Stimulated activated CD8-positive, alpha-beta memory T cell treated with anti-CD3 and anti-CD28 coated beads, Interleukin-7, amount 100 ng/mL, for 24 hours (primary cell): ENCODE data around the gene PPP6C.
A peak's percentile ranks its signal among the peaks of the same experiment; 100 is the strongest.
"Not testable (repeated sequence)": the region's sequence is repeated elsewhere in the genome, so short reads cannot be mapped to it uniquely, and the experiment has no call there.

Experiments used
- DNase-seq: peaks from one replicate; pipeline ENCODE4 v3.0.0-alpha.2; 2020; ENCODE audit warnings: low read depth

PPP6C gene

GRCh38 chr9:125141751-125142150 is 47.9 kb downstream of the PPP6C start:
- no peak for DNase-seq

GRCh38 chr9:125141251-125141650 is 48.4 kb downstream of the PPP6C start:
- DNase-seq, result no peak

GRCh38 chr9:125140576-125140975 is 49.0 kb downstream of the PPP6C start:
- no peak for DNase-seq

- no peak for DNase-seq
Observed at GRCh38 chr9:125137200-125137599, 52.4 kb downstream of the PPP6C start.

GRCh38 chr9:125134976-125135375 is 54.6 kb downstream of the PPP6C start:
- no peak for DNase-seq

- DNase-seq, result no peak
Observed at GRCh38 chr9:125133403-125134329, 55.9 kb downstream of the PPP6C start.

- DNase-seq, result no peak
Observed at GRCh38 chr9:125131778-125132177, 57.8 kb downstream of the PPP6C start.

- peak; percentile 55 for DNase-seq
Observed at GRCh38 chr9:125126019-125126746, 63.4 kb downstream of the PPP6C start.

GRCh38 chr9:125125523-125125922 is 64.1 kb downstream of the PPP6C start:
- DNase-seq, result no peak

- no peak for DNase-seq
Observed at GRCh38 chr9:125121146-125121545, 68.5 kb downstream of the PPP6C start.

GRCh38 chr9:125119643-125120286 is 69.8 kb downstream of the PPP6C start:
- no peak for DNase-seq

GRCh38 chr9:125118696-125119095 is 70.9 kb downstream of the PPP6C start:
- not testable (repeated sequence) for DNase-seq

GRCh38 chr9:125114503-125114902 is 75.1 kb downstream of the PPP6C start:
- DNase-seq, result not testable (repeated sequence)

- DNase-seq, result no peak
Observed at GRCh38 chr9:125110464-125110863, 79.1 kb downstream of the PPP6C start.

GRCh38 chr9:125108541-125108940 is 81.1 kb downstream of the PPP6C start:
- DNase-seq, result not testable (repeated sequence)

GRCh38 chr9:125106285-125106893 is 83.2 kb downstream of the PPP6C start:
- no peak for DNase-seq

GRCh38 chr9:125103770-125104460 is 85.7 kb downstream of the PPP6C start:
- DNase-seq, result no peak

- DNase-seq, result no peak
Observed at GRCh38 chr9:125103021-125103420, 86.6 kb downstream of the PPP6C start.

GRCh38 chr9:125100822-125101221 is 88.8 kb downstream of the PPP6C start:
- DNase-seq, result no peak

- DNase-seq, result no peak
Observed at GRCh38 chr9:125099816-125100215, 89.8 kb downstream of the PPP6C start.
